Bronchial epithelial cell (primary cell): ENCODE data around the gene ZNF248. TPM values are rescaled to one million over a fixed set of nuclear protein-coding genes. Genes with fewer than 3 reads are reported as not detected.
A peak's percentile ranks its signal among the peaks of the same experiment; 100 is the strongest.

Experiments
- DNase-seq: peaks from one replicate; pipeline ENCODE4 v3.0.0-alpha.2; 2010; ENCODE audit warnings: low read depth
- FAIRE-seq: peaks from 2 replicates; lab custom pipeline; 2011; peaks lifted over from hg19 to GRCh38; lab: Jason Lieb, UNC
- H3K27me3 ChIP-seq: 2 replicates; pipeline ENCODE4 v1.5.1; 2011; ENCODE audit warnings: low read length; ENCODE audit not compliant: control insufficient read depth, insufficient read depth
- H3K36me3 ChIP-seq: 2 replicates; pipeline ENCODE4 v1.5.1; 2011; ENCODE audit warnings: low read length; ENCODE audit not compliant: control insufficient read depth, insufficient read depth
- H3K4me3 ChIP-seq: 2 replicates; pipeline ENCODE4 v1.5.1; 2011; ENCODE audit warnings: mild to moderate bottlenecking, low read depth, low read length, control low read depth
- CTCF ChIP-seq: IDR thresholded peaks from 2 replicates; pipeline ENCODE4 v1.5.1; 2011; ENCODE audit warnings: mild to moderate bottlenecking, moderate library complexity, low read length, control low read depth, inconsistent platforms; ENCODE audit not compliant: insufficient read depth, severe bottlenecking
- total RNA-seq: library from RNA; depleted of rRNA; stranded (reverse); fragments of >200 nt; gene quantifications from 2 replicates; pipeline ENCODE4 v1.2.1, GENCODE V29; 2014

Gene ZNF248
- total RNA-seq, 1 donor from 2014 or later, result 6.1 TPM

GRCh38 chr10:37821237-37821636 is 36.2 kb downstream of the ZNF248 start:
- Histone ChIP-seq H3K27me3 (no peaks in the 10 kb centered on the region), H3K36me3 (no peaks in the 10 kb centered on the region), H3K4me3 (no peak overlapping the region)
- TF ChIP-seq CTCF, result no peak
- DNase-seq, result no peak
- FAIRE-seq, result no peak

GRCh38 chr10:37819797-37820196 is 37.6 kb downstream of the ZNF248 start:
- H3K36me3 ChIP-seq, result no peaks in the 10 kb centered on the region
- DNase-seq, result no peak
- H3K27me3 ChIP-seq, result no peaks in the 10 kb centered on the region
- no peak for TF ChIP-seq CTCF
- no peak for FAIRE-seq
- H3K4me3 ChIP-seq, result no peak overlapping the region

DNA sequence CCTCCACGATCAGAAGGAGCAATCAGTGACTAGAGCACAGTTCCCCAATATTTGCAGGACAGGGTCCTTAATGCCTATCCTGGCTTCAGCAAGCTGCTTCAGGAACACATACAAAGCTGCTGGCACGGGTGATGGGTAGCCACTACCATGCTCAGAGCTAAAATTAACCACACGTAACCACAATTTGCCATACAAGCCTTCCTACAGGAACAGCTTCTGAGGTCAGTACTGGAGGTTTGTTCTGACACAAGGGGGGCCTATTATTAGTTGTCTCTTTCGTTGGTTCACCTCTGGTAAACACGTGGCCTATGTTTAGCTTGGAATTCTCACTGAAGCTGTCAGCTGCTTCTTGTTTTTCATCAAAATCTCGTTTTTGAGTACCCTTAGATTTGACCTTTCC is 41.1 kb downstream of the ZNF248 start:
- peak; percentile 23 for FAIRE-seq
- no peak for TF ChIP-seq CTCF
- Histone ChIP-seq H3K27me3 (no peaks in the 10 kb centered on the region), H3K36me3 (no peaks in the 10 kb centered on the region), H3K4me3 (no peak overlapping the region)
- DNase-seq, result no peak

DNA sequence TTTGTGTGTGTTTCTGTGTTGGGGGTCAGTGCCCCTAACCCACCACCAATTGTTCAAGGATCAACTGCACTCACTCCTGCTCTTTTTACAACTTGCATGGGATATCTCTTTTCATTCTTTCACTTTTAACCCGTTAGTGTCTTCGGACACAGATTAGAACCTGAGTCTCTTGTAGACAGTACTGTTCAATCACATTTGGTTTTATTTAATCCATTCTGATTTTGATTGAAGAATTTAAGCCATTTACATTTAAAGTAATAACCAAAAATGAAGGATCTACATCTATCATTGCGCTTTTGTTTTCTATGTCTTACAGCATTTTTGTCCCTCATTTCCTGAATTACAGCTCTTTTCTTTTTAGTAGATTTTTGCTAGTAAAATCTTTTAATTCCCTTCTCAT is 43.6 kb downstream of the ZNF248 start:
- TF ChIP-seq CTCF, result no peak
- Histone ChIP-seq H3K27me3 (no peaks in the 10 kb centered on the region), H3K4me3 (no peak overlapping the region), H3K36me3 (no peaks in the 10 kb centered on the region)
- DNase-seq (no peak), FAIRE-seq (no peak)

GRCh38 chr10:37812290-37812689 is 45.1 kb downstream of the ZNF248 start:
- Histone ChIP-seq H3K4me3 (no peak overlapping the region), H3K36me3 (no peaks in the 10 kb centered on the region), H3K27me3 (no peaks in the 10 kb centered on the region)
- no peak for TF ChIP-seq CTCF
- FAIRE-seq (no peak), DNase-seq (no peak)

DNA sequence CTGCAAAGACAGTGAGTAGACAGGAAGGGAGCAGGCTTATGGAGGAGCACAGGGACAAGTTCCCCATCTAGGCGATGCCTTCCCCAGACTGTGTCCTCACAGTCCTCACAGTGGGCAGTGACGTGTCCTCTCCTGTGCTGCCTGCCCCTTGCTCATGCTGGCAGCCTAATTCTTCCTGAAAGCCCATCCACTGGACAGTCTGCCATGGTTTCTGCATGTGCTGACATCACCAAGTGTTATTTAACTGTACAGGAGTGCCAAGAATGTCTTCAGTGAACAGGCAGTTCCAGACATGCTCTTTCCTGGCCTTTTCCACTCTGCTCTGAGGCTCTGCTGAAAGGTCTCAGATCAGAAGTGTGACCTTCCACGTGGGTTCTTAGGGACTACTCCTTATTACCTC is 54.1 kb downstream of the ZNF248 start:
- TF ChIP-seq CTCF, result no peak
- no peak overlapping the region for H3K4me3 ChIP-seq
- DNase-seq (peak; percentile 37), FAIRE-seq (no peak)
- H3K36me3 ChIP-seq, result no peaks in the 10 kb centered on the region
- H3K27me3 ChIP-seq, result no peaks in the 10 kb centered on the region
